SK-N-SH treated with all-trans-retinoic acid at 6 μM for 48 hours (cell line): Measurements from ENCODE around the gene TRMT61A.

Experiments
- ATAC-seq: fragments of 200-7000 bp; cut with Tn5 transposase; 3 replicates; pipeline ENCODE4 v1.9.1; 2020; ENCODE audit warnings: mild to moderate bottlenecking, moderate library complexity
- ARNTL ChIP-seq: fragments of 450-650 bp; formaldehyde crosslinking; IDR thresholded peaks from 2 replicates; pipeline ENCODE4 v1.5.0; 2020; ENCODE audit warnings: low read depth, mild to moderate bottlenecking, moderate library complexity, borderline replicate concordance
- CSDC2 ChIP-seq: fragments of 250-450 bp; sonication (Bioruptor Pico); IDR thresholded peaks from 2 replicates; pipeline ENCODE4 v1.5.0; 2020; ENCODE audit warnings: mild to moderate bottlenecking, moderate library complexity
- ESRRG ChIP-seq: fragments of 250-450 bp; sonication (Bioruptor Pico); IDR thresholded peaks from 2 replicates; pipeline ENCODE4 v1.6.1; 2021; ENCODE audit warnings: mild to moderate bottlenecking
- ISL1 ChIP-seq: fragments of 250-450 bp; sonication (Bioruptor Pico); IDR thresholded peaks from 2 replicates; pipeline ENCODE4 v2.1.2; 2022; ENCODE audit warnings: mild to moderate bottlenecking, moderate library complexity
- OSR1 ChIP-seq: fragments of 250-450 bp; sonication (Bioruptor Pico); IDR thresholded peaks from 2 replicates; pipeline ENCODE4 v1.8.0; 2022; ENCODE audit warnings: moderate library complexity, mild to moderate bottlenecking, inconsistent platforms
- PPARA ChIP-seq: fragments of 250-450 bp; sonication (Bioruptor Pico); IDR thresholded peaks from 2 replicates; pipeline ENCODE4 v1.5.0; 2020; ENCODE audit warnings: mild to moderate bottlenecking, borderline replicate concordance
- RARB ChIP-seq: fragments of 250-450 bp; sonication (Bioruptor Pico); IDR thresholded peaks from 2 replicates; pipeline ENCODE4 v1.8.0; 2021; ENCODE audit warnings: mild to moderate bottlenecking, moderate library complexity
- SNAI2 ChIP-seq: fragments of 250-450 bp; sonication (Bioruptor Pico); IDR thresholded peaks from 2 replicates; pipeline ENCODE4 v1.5.0; 2020; ENCODE audit warnings: mild to moderate bottlenecking, moderate library complexity
- TCF4 ChIP-seq: fragments of 250-450 bp; sonication (Bioruptor Pico); IDR thresholded peaks from 2 replicates; pipeline ENCODE4 v1.8.0; 2021; ENCODE audit warnings: mild to moderate bottlenecking, moderate library complexity, borderline replicate concordance
- TOX ChIP-seq: fragments of 250-450 bp; sonication (Bioruptor Pico); IDR thresholded peaks from 2 replicates; pipeline ENCODE4 v1.8.0; 2021; ENCODE audit warnings: mild to moderate bottlenecking, moderate library complexity, borderline replicate concordance
- ZC3H10 ChIP-seq: fragments of 250-450 bp; sonication (Bioruptor Pico); IDR thresholded peaks from 2 replicates; pipeline ENCODE4 v1.5.1; 2021; ENCODE audit warnings: mild to moderate bottlenecking, moderate library complexity
- ZFP3 ChIP-seq: fragments of 250-450 bp; sonication (Bioruptor Pico); IDR thresholded peaks from 2 replicates; pipeline ENCODE4 v1.5.0; 2020; ENCODE audit warnings: mild to moderate bottlenecking, moderate library complexity
- ZFP30 ChIP-seq: fragments of 450-650 bp; formaldehyde crosslinking; IDR thresholded peaks from 2 replicates; pipeline ENCODE4 v1.5.0; 2022; ENCODE audit warnings: mild to moderate bottlenecking, moderate library complexity
- ZNF565 ChIP-seq: fragments of 450-650 bp; formaldehyde crosslinking; conservative IDR thresholded peaks from 2 replicates; pipeline ENCODE4 v1.5.0; 2020; ENCODE audit warnings: low read depth, mild to moderate bottlenecking, moderate library complexity
- ZNF70 ChIP-seq: fragments of 450-650 bp; formaldehyde crosslinking; IDR thresholded peaks from 2 replicates; pipeline ENCODE4 v1.5.0; 2020; ENCODE audit warnings: mild to moderate bottlenecking, moderate library complexity
- ZNF8 ChIP-seq: fragments of 450-650 bp; formaldehyde crosslinking; IDR thresholded peaks from 2 replicates; pipeline ENCODE4 v1.5.0; 2020; ENCODE audit warnings: mild to moderate bottlenecking, moderate library complexity
- TF ChIP-seq, protein P1 (sequence below): fragments of 250-450 bp; sonication (Bioruptor Pico); IDR thresholded peaks from 2 replicates; pipeline ENCODE4 v1.8.0; 2021; ENCODE audit warnings: low read depth, mild to moderate bottlenecking, moderate library complexity, borderline replicate concordance
- TF ChIP-seq, protein P2 (sequence below): fragments of 250-450 bp; sonication (Bioruptor Pico); IDR thresholded peaks from 2 replicates; pipeline ENCODE4 v1.5.1; 2020; ENCODE audit warnings: low read depth, mild to moderate bottlenecking, moderate library complexity
- TF ChIP-seq, protein P3 (sequence below): fragments of 250-450 bp; sonication (Bioruptor Pico); IDR thresholded peaks from 2 replicates; pipeline ENCODE4 v1.8.0; 2020; ENCODE audit warnings: mild to moderate bottlenecking, moderate library complexity, borderline replicate concordance
- TF ChIP-seq, protein P4 (sequence below): fragments of 250-450 bp; sonication (Bioruptor Pico); IDR thresholded peaks from 2 replicates; pipeline ENCODE4 v1.5.1; 2021; ENCODE audit warnings: mild to moderate bottlenecking, moderate library complexity

TRMT61A gene

DNA sequence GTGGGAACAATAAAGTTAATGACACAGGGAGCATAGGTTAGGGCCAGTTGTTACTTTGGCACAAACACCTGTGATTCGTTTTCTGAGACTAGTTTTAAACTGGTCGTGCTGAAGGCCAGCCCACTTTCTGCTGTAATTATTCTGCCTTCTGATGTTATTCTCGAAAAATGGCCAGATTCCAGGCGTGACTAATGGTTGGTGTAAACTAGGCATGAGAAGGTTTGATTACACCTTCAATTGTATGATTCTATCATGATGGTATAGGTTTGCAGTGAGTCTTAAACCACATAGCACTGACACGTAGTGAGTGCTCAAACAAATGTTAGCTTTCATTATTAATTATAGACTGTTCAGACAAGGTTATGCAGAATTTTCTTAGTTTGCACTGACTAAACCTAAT lies 45.4 kb upstream of the TRMT61A start (continued):
- TF ChIP-seq, protein P1, sequence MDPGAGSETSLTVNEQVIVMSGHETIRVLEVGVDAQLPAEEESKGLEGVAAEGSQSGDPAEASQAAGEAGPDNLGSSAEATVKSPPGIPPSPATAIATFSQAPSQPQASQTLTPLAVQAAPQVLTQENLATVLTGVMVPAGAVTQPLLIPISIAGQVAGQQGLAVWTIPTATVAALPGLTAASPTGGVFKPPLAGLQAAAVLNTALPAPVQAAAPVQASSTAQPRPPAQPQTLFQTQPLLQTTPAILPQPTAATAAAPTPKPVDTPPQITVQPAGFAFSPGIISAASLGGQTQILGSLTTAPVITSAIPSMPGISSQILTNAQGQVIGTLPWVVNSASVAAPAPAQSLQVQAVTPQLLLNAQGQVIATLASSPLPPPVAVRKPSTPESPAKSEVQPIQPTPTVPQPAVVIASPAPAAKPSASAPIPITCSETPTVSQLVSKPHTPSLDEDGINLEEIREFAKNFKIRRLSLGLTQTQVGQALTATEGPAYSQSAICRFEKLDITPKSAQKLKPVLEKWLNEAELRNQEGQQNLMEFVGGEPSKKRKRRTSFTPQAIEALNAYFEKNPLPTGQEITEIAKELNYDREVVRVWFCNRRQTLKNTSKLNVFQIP (CRISPR knock-in tag), result no peak
- TF ChIP-seq CSDC2 (CRISPR knock-in tag) (no peak), ZNF8 (CRISPR knock-in tag) (no peak), ESRRG (CRISPR knock-in tag) (no peak), TCF4 (CRISPR knock-in tag) (no peak)

DNA sequence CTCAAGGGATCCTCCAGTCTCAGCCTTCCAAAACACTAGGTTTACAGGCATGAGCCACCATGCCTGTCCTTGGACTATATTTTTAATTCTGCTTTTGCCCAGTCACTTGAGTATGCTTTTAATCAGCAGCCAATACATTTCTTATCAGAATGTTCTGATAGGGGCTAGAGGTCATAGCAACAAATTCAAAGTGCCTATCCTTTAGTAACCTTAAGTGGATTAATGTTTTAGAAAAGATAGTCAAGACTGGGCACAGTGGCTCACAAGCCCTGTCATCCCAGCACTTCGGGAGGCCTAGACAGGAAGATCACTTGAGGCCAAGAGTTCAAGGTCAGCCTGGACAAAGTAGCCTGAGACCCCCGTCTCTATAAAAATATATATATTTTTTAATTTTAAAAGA lies 43.5 kb upstream of the TRMT61A start:
- no peak for TF ChIP-seq ZNF8 (CRISPR knock-in tag)
- no peak for TF ChIP-seq TOX (CRISPR knock-in tag)
- TF ChIP-seq SNAI2 (CRISPR knock-in tag), result no peak
- no peak for TF ChIP-seq CSDC2 (CRISPR knock-in tag)
- TF ChIP-seq ZNF565 (CRISPR knock-in tag), result no peak
- TF ChIP-seq ISL1 (CRISPR knock-in tag), result no peak
- no peak for TF ChIP-seq ESRRG (CRISPR knock-in tag)
- no peak for TF ChIP-seq ZFP3 (CRISPR knock-in tag)
- TF ChIP-seq, protein P1 (CRISPR knock-in tag), result no peak
- ATAC-seq, result no peak

DNA sequence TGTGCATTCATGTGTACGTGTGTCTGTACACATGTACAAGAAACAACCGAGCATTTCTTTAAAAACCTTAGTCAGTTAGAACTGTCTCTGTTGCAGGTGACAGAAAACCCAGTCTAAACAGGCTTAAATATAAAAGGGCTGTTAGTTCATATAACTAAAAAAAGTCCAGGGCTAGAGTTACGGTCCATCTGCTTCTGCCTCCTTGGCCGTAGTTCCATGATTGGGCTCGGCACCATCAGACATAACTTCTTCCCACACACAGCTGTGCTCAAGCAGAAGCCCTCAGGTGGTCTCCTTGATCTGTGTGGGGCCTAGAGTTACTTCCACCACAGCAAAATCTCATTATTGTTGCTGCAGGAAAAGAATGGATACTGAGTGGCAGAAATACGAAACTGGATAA lies 40.9 kb upstream of the TRMT61A start:
- no peak for TF ChIP-seq ESRRG (CRISPR knock-in tag)
- TF ChIP-seq CSDC2 (CRISPR knock-in tag), result no peak
- no peak for TF ChIP-seq RARB (CRISPR knock-in tag)
- TF ChIP-seq PPARA, result no peak
- no peak for TF ChIP-seq ZFP3 (CRISPR knock-in tag)
- no peak for ATAC-seq

DNA sequence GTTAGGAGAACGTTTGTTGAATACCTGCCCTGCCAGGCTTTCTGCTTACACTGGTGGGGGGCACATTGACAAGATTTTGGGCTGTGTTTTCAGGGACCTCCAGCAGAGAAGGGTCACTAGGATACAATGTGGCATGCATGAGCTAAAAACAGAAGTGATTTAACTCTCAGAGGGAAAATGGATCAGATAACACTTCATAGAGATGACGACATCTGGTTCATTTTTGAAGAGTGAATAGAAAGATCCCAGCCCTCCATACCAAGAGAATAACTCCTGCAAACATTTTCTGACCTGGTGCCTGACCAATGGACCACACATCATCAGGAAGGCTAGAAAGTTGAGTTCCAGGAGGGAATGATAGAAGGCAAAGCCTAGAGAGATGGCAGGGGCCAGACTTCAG lies 40.0 kb upstream of the TRMT61A start:
- no peak for TF ChIP-seq ESRRG (CRISPR knock-in tag)
- TF ChIP-seq ZFP30, result no peak
- TF ChIP-seq, protein P2, sequence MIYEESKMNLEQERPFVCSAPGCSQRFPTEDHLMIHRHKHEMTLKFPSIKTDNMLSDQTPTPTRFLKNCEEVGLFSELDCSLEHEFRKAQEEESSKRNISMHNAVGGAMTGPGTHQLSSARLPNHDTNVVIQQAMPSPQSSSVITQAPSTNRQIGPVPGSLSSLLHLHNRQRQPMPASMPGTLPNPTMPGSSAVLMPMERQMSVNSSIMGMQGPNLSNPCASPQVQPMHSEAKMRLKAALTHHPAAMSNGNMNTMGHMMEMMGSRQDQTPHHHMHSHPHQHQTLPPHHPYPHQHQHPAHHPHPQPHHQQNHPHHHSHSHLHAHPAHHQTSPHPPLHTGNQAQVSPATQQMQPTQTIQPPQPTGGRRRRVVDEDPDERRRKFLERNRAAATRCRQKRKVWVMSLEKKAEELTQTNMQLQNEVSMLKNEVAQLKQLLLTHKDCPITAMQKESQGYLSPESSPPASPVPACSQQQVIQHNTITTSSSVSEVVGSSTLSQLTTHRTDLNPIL (CRISPR knock-in tag), result no peak
- no peak for TF ChIP-seq TCF4 (CRISPR knock-in tag)
- no peak for TF ChIP-seq ARNTL (CRISPR knock-in tag)
- TF ChIP-seq, protein P3, sequence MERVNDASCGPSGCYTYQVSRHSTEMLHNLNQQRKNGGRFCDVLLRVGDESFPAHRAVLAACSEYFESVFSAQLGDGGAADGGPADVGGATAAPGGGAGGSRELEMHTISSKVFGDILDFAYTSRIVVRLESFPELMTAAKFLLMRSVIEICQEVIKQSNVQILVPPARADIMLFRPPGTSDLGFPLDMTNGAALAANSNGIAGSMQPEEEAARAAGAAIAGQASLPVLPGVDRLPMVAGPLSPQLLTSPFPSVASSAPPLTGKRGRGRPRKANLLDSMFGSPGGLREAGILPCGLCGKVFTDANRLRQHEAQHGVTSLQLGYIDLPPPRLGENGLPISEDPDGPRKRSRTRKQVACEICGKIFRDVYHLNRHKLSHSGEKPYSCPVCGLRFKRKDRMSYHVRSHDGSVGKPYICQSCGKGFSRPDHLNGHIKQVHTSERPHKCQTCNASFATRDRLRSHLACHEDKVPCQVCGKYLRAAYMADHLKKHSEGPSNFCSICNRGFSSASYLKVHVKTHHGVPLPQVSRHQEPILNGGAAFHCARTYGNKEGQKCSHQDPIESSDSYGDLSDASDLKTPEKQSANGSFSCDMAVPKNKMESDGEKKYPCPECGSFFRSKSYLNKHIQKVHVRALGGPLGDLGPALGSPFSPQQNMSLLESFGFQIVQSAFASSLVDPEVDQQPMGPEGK (CRISPR knock-in tag), result no peak
- no peak for TF ChIP-seq OSR1 (CRISPR knock-in tag)
- TF ChIP-seq, protein P4, sequence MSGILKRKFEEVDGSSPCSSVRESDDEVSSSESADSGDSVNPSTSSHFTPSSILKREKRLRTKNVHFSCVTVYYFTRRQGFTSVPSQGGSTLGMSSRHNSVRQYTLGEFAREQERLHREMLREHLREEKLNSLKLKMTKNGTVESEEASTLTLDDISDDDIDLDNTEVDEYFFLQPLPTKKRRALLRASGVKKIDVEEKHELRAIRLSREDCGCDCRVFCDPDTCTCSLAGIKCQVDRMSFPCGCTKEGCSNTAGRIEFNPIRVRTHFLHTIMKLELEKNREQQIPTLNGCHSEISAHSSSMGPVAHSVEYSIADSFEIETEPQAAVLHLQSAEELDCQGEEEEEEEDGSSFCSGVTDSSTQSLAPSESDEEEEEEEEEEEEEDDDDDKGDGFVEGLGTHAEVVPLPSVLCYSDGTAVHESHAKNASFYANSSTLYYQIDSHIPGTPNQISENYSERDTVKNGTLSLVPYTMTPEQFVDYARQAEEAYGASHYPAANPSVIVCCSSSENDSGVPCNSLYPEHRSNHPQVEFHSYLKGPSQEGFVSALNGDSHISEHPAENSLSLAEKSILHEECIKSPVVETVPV (CRISPR knock-in tag), result no peak
- TF ChIP-seq ISL1 (CRISPR knock-in tag), result no peak
- no peak for TF ChIP-seq ZNF565 (CRISPR knock-in tag)
- TF ChIP-seq ZC3H10, result no peak
- no peak; the same call in 2 of the 3 replicates for ATAC-seq

DNA sequence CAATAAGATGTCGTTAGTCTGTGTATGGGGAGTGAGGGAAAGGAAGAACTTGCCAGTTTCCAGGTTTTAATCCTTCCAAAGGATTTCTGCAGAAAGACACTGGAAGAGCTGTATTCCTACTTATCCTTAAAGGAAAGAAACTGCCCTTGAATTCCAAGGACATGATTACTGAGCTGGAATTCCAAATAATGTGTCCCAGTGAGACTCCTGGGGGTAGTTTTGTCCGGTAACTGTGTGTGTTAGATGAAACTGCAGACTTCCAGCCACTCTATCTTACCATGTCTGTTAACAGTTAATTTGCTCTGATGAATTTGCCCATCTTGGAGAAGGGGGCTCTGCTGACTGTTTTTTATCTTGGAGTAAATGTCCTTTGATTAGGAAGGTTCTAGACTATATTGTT lies 39.4 kb upstream of the TRMT61A start:
- ATAC-seq, result no peak
- no peak for TF ChIP-seq ARNTL (CRISPR knock-in tag)
- TF ChIP-seq ZFP3 (CRISPR knock-in tag), result no peak
- TF ChIP-seq, protein P3 (CRISPR knock-in tag), result no peak
- TF ChIP-seq ESRRG (CRISPR knock-in tag), result no peak
- TF ChIP-seq TOX (CRISPR knock-in tag), result no peak
- no peak for TF ChIP-seq OSR1 (CRISPR knock-in tag)
- TF ChIP-seq ZNF70 (CRISPR knock-in tag), result no peak
- TF ChIP-seq ISL1 (CRISPR knock-in tag), result no peak
- TF ChIP-seq RARB (CRISPR knock-in tag), result no peak
- TF ChIP-seq TCF4 (CRISPR knock-in tag), result no peak
- TF ChIP-seq, protein P2 (CRISPR knock-in tag), result no peak
- no peak for TF ChIP-seq ZNF8 (CRISPR knock-in tag)
